Progenitor cell of endocrine pancreas (in vitro differentiated cells): ENCODE data around the gene CGB2. TPM values are rescaled to one million over a fixed set of nuclear protein-coding genes. Genes with fewer than 3 reads are reported as not detected.
A peak's percentile ranks its signal among the peaks of the same experiment; 100 is the strongest.
"Not testable (repeated sequence)": the region's sequence is repeated elsewhere in the genome, so short reads cannot be mapped to it uniquely, and the experiment has no call there.

Experiments used
- DNase-seq: peaks from one replicate; pipeline ENCODE4 v3.0.0; 2021; ENCODE audit warnings: low spot score; ENCODE audit not compliant: unreplicated experiment
- H3K27ac Mint-ChIP-seq: 2 replicates; pipeline ENCODE4 v1.8.0; 2021; ENCODE audit warnings: mild to moderate bottlenecking, moderate library complexity, mixed read lengths
- H3K27me3 Mint-ChIP-seq: 2 replicates; pipeline ENCODE4 v1.8.0; 2021; ENCODE audit warnings: mixed read lengths
- H3K36me3 Mint-ChIP-seq: 2 replicates; pipeline ENCODE4 v1.8.0; 2022; ENCODE audit warnings: mixed read lengths; ENCODE audit not compliant: insufficient read depth
- H3K4me1 Mint-ChIP-seq: 2 replicates; pipeline ENCODE4 v1.8.0; 2021; ENCODE audit warnings: low read depth, mixed read lengths
- H3K4me3 Mint-ChIP-seq: 2 replicates; pipeline ENCODE4 v1.8.0; 2021; ENCODE audit warnings: low read depth, mild to moderate bottlenecking, moderate library complexity, mixed read lengths
- H3K9me3 Mint-ChIP-seq: 2 replicates; pipeline ENCODE4 v1.8.0; 2021; ENCODE audit warnings: low read depth, mixed read lengths
- long read RNA-seq: library from polyadenylated mRNA; unstranded; transcript quantifications from one replicate; pipeline ENCODE4 v2.0.0, GENCODE V29; 2020
- total RNA-seq: library from RNA; stranded (reverse); gene quantifications from 2 replicates; pipeline ENCODE4 v1.2.1, GENCODE V29; 2021
- TF ChIP-seq, protein P1 (sequence below): fragments of 200-600 bp; sonication (generic); IDR thresholded peaks from one replicate; pipeline ENCODE4 v1.5.0; 2021; ENCODE audit warnings: antibody characterized with exemption, mild to moderate bottlenecking; ENCODE audit not compliant: unreplicated experiment

Gene CGB2
- not detected in 2 replicates for total RNA-seq
- long read RNA-seq: 0 reads

DNA sequence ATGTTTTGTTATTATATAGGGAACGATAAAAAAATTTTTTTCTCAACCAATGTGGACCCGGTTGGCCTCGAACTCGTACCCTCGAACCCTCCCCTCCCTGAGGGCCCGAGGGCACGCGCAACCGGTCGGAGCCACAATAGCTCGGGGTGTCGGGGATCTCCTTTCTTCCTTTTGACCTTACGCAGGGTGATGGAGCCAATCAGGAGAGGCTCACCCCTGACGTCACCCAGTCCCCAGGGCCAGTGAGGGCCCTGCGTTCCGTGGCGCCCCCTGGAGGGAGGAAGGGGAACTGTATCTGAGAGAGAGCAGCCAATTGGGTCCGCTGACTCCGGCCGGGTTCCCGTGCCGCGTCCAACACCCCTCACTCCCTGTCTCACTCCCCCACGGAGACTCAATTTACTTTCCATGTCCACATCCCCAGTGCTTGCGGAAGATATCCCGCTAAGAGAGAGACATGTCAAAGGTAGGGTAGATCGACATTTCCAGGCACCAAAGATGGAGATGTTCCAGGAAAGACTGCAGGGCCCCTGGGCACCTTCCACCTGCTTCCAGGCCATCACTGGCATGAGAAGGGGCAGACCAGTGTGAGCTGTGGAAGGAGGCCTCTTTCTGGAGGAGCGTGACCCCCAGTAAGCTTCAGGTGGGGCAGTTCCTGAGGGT, at the start of gene CGB2:
Gene CGB2, plus strand, starts transcription at position 249 of the 660 bp plus-strand sequence. Its CDS starts 206 bp downstream, at position 455.
- H3K36me3 Mint-ChIP-seq, H3K4me3 Mint-ChIP-seq, H3K9me3 Mint-ChIP-seq, DNase-seq, H3K27ac Mint-ChIP-seq, H3K4me1 Mint-ChIP-seq: not testable (repeated sequence)
- TF ChIP-seq, protein P1, sequence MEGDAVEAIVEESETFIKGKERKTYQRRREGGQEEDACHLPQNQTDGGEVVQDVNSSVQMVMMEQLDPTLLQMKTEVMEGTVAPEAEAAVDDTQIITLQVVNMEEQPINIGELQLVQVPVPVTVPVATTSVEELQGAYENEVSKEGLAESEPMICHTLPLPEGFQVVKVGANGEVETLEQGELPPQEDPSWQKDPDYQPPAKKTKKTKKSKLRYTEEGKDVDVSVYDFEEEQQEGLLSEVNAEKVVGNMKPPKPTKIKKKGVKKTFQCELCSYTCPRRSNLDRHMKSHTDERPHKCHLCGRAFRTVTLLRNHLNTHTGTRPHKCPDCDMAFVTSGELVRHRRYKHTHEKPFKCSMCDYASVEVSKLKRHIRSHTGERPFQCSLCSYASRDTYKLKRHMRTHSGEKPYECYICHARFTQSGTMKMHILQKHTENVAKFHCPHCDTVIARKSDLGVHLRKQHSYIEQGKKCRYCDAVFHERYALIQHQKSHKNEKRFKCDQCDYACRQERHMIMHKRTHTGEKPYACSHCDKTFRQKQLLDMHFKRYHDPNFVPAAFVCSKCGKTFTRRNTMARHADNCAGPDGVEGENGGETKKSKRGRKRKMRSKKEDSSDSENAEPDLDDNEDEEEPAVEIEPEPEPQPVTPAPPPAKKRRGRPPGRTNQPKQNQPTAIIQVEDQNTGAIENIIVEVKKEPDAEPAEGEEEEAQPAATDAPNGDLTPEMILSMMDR: peak; percentile 40
- peaks cover 23% of the 10 kb centered on the region for H3K27me3 Mint-ChIP-seq

- H3K27me3 Mint-ChIP-seq: no peaks in the 10 kb centered on the region
- H3K36me3 Mint-ChIP-seq: peaks cover 23% of the 10 kb centered on the region
- H3K9me3 Mint-ChIP-seq: no peaks in the 10 kb centered on the region
- H3K27ac Mint-ChIP-seq: no peak overlapping the region
- TF ChIP-seq, protein P1: no peak
- DNase-seq: no peak
- no peaks in the 10 kb centered on the region for H3K4me1 Mint-ChIP-seq
- H3K4me3 Mint-ChIP-seq: no peak overlapping the region
Measured at GRCh38 chr19:48982280-48982679, 49.4 kb upstream of the CGB2 start.

DNA sequence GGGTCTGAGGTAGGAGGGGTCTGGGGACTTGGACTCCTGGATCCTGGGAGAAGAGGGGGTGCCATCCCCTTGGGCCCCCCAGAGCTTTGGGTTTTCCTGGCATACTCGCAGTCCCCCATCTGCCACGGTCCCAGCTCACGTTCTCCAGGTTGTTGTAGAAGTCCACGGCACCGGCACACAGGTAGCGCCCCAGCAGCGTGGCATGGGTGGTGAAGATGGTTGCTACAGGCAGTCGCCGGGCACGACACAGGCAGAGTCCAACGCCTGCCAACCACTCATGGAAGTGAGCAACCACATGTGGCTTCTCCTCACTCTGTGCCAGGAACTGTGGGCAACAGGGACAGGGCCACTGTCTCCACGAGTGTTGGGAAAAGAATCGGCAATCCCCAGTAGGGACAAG, 46.0 kb upstream of the CGB2 start:
- DNase-seq: no peak
- Mint-ChIP-seq H3K27ac (no peak overlapping the region), H3K4me3 (no peak overlapping the region), H3K36me3 (peaks cover 22% of the 10 kb centered on the region), H3K27me3 (no peaks in the 10 kb centered on the region), H3K4me1 (no peaks in the 10 kb centered on the region), H3K9me3 (no peaks in the 10 kb centered on the region)
- TF ChIP-seq, protein P1: no peak

GRCh38 chr19:48986211-48986610, 45.5 kb upstream of the CGB2 start:
- no peak overlapping the region for H3K4me3 Mint-ChIP-seq
- TF ChIP-seq, protein P1: no peak
- H3K4me1 Mint-ChIP-seq: no peaks in the 10 kb centered on the region
- no peak for DNase-seq
- H3K9me3 Mint-ChIP-seq: no peaks in the 10 kb centered on the region
- no peaks in the 10 kb centered on the region for H3K27me3 Mint-ChIP-seq
- no peak overlapping the region for H3K27ac Mint-ChIP-seq
- peaks cover 22% of the 10 kb centered on the region for H3K36me3 Mint-ChIP-seq

GRCh38 chr19:48987323-48987722, 44.4 kb upstream of the CGB2 start:
- Mint-ChIP-seq H3K4me3 (no peak overlapping the region), H3K4me1 (peaks cover 5% of the 10 kb centered on the region), H3K36me3 (peaks cover 16% of the 10 kb centered on the region), H3K27me3 (no peaks in the 10 kb centered on the region), H3K9me3 (no peaks in the 10 kb centered on the region), H3K27ac (no peak overlapping the region)
- TF ChIP-seq, protein P1: no peak
- no peak for DNase-seq
